ENCODE measurements around the gene PBX1. TPM values are rescaled to one million over a fixed set of nuclear protein-coding genes. Genes with fewer than 3 reads are reported as not detected.

The PBX1 gene
- polyA plus RNA-seq, 3 donors, result 0.07 TPM; not detected in 2

- H2AFZ ChIP-seq (ENCODE audit: insufficient read depth, low read depth, low read length, poor library complexity, severe bottlenecking), result no peak overlapping the region
- no peaks in the 10 kb centered on the region for H4K20me1 ChIP-seq (ENCODE audit: insufficient read depth, low read length)
- H3K27ac ChIP-seq (ENCODE audit: low read depth in 1 of 2, low read length in 2 of 2), result no peak overlapping the region
- peak overlapping the region in 2 of 7 donors; percentile 53 to 63 for H3K27ac Mint-ChIP-seq
- H3K27me3 ChIP-seq (ENCODE audit: control insufficient read depth in 2 of 2, insufficient read depth in 2 of 2, low read length in 2 of 2), result peaks cover 78 to 80% of the 10 kb centered on the region in 2 donors
- no peak for DNase-seq
- H3K9me3 Mint-ChIP-seq, result peaks cover 3 to 12% (median 8%) of the 10 kb centered on the region in 7 donors
- WGBS (ENCODE audit: insufficient coverage), result 0% methylated on average over 2 of the region's 2 CpGs
- peaks cover 0 to 7% of the 10 kb centered on the region in 2 donors for H3K9me3 ChIP-seq (replicated peaks in 1 of 2; ENCODE audit: control insufficient read depth in 1 of 2, insufficient read depth in 1 of 2, low read length in 2 of 2)
- no peaks in the 10 kb centered on the region for H3K36me3 ChIP-seq (replicated peaks in 1 of 2; ENCODE audit: control insufficient read depth in 1 of 2, insufficient read depth in 2 of 2, low read length in 2 of 2)
- no peak for TF ChIP-seq CTCF (IDR thresholded peaks at IDR 0.05)
- peaks cover 8 to 18% of the 10 kb centered on the region in 2 donors for H3K36me3 Mint-ChIP-seq
- intact Hi-C loops (cut with micrococcal nuclease), result no loop called here
- peak overlapping the region in 1 of 3 experiments; percentile 24 for H3K4me3 ChIP-seq (replicated peaks in 1 of 3; ENCODE audit: low read depth in 2 of 3, low read length in 3 of 3)
- no peak overlapping the region for H3K9ac ChIP-seq (ENCODE audit: insufficient read depth, low read length, poor library complexity, severe bottlenecking)
- H3K4me2 ChIP-seq (replicated peaks; ENCODE audit: extremely low read depth, low read length, poor library complexity, severe bottlenecking), result peak overlapping the region; percentile 31
- peaks cover 51% of the 10 kb centered on the region for H3K4me1 Mint-ChIP-seq
- H3K4me1 ChIP-seq (ENCODE audit: control insufficient read depth in 1 of 2, insufficient read depth in 2 of 2, low read length in 2 of 2), result peaks cover 41 to 43% of the 10 kb centered on the region in 2 donors
- peaks cover 70 to 81% (median 73%) of the 10 kb centered on the region in 3 donors for H3K27me3 Mint-ChIP-seq (ENCODE audit: low read depth in 3 of 3)
- H3K4me3 Mint-ChIP-seq, result peak overlapping the region in 1 of 2 donors; percentile 77
- H3K79me2 ChIP-seq (ENCODE audit: insufficient read depth, low read length), result no peaks in the 10 kb centered on the region
Observed at GRCh38 chr1:164721228-164721496, 162.2 kb downstream of the PBX1 start.

GRCh38 chr1:164723296-164723798 lies 164.4 kb downstream of the PBX1 start:
- Mint-ChIP-seq H3K9me3 (peaks cover 3 to 13% (median 9%) of the 10 kb centered on the region in 7 donors), H3K4me1 (peaks cover 36% of the 10 kb centered on the region), H3K36me3 (peaks cover 8 to 17% of the 10 kb centered on the region in 2 donors), H3K27ac (no peak overlapping the region), H3K27me3 (ENCODE audit: low read depth in 3 of 3) (peaks cover 79 to 92% (median 82%) of the 10 kb centered on the region in 3 donors), H3K4me3 (peak overlapping the region in 1 of 2 donors; percentile 77)
- Histone ChIP-seq H3K9me3 (replicated peaks in 1 of 2; ENCODE audit: control insufficient read depth in 1 of 2, insufficient read depth in 1 of 2, low read length in 2 of 2) (peaks cover 0 to 12% of the 10 kb centered on the region in 2 donors), H4K20me1 (ENCODE audit: insufficient read depth, low read length) (no peaks in the 10 kb centered on the region), H3K4me1 (ENCODE audit: control insufficient read depth in 1 of 2, insufficient read depth in 2 of 2, low read length in 2 of 2) (peaks cover 25% of the 10 kb centered on the region in 2 donors), H3K27me3 (ENCODE audit: control insufficient read depth in 2 of 2, insufficient read depth in 2 of 2, low read length in 2 of 2) (peaks cover 90 to 92% of the 10 kb centered on the region in 2 donors), H3K9ac (ENCODE audit: insufficient read depth, low read length, poor library complexity, severe bottlenecking) (no peak overlapping the region), H3K4me2 (replicated peaks; ENCODE audit: extremely low read depth, low read length, poor library complexity, severe bottlenecking) (no peak overlapping the region), H2AFZ (ENCODE audit: insufficient read depth, low read depth, low read length, poor library complexity, severe bottlenecking) (no peak overlapping the region), H3K27ac (ENCODE audit: low read depth in 1 of 2, low read length in 2 of 2) (no peak overlapping the region), H3K79me2 (ENCODE audit: insufficient read depth, low read length) (no peaks in the 10 kb centered on the region), H3K36me3 (replicated peaks in 1 of 2; ENCODE audit: control insufficient read depth in 1 of 2, insufficient read depth in 2 of 2, low read length in 2 of 2) (no peaks in the 10 kb centered on the region), H3K4me3 (replicated peaks in 1 of 3; ENCODE audit: low read depth in 2 of 3, low read length in 3 of 3) (no peak overlapping the region)
- WGBS (ENCODE audit: insufficient coverage), result 100% methylated on average over 1 of the region's 9 CpGs
- intact Hi-C loops (cut with micrococcal nuclease), result no loop called here
- no peak for DNase-seq
- TF ChIP-seq CTCF (IDR thresholded peaks at IDR 0.05), result no peak

All from CD14-positive monocyte (primary cell).